Aorta (tissue), 5 donors: ENCODE data around the gene CABCOCO1. TPM values are rescaled to one million over a fixed set of nuclear protein-coding genes. Genes with fewer than 3 reads are reported as not detected.

Experiments used
- ATAC-seq: fragments of 200-7000 bp; cut with Tn5 transposase; one replicate; pipeline ENCODE4 v1.9.1; 2022; ENCODE audit warnings: moderate library complexity; ENCODE audit not compliant: low FRiP score
- DNase-seq, 2 donors: peaks; one replicate each; pipeline ENCODE4 v3.0.0-alpha.2; 2020
- H3K27ac ChIP-seq, 2 donors: one replicate each; pipeline ENCODE4 v1.5.1; 2013; ENCODE audit warnings: low read length in 2 of 2, mild to moderate bottlenecking in 2 of 2, moderate library complexity in 2 of 2, control low read depth in 1 of 2, inconsistent platforms in 1 of 2, low read depth in 1 of 2
- H3K27me3 ChIP-seq, 2 donors: one replicate each; pipeline ENCODE4 v1.6.1; 2013; ENCODE audit warnings: control low read depth in 1 of 2, low read length in 1 of 2, mild to moderate bottlenecking in 1 of 2, moderate library complexity in 1 of 2; ENCODE audit not compliant: insufficient read depth in 2 of 2, control insufficient read depth in 1 of 2
- H3K36me3 ChIP-seq, 2 donors: one replicate each; pipeline ENCODE4 v1.6.1; 2013; ENCODE audit warnings: control low read depth in 1 of 2, low read length in 1 of 2, mild to moderate bottlenecking in 1 of 2; ENCODE audit not compliant: insufficient read depth in 2 of 2, control insufficient read depth in 1 of 2
- H3K4me1 ChIP-seq, 2 donors: one replicate each; pipeline ENCODE4 v1.6.1; 2013; ENCODE audit warnings: low read length in 2 of 2, control low read depth in 1 of 2, mild to moderate bottlenecking in 1 of 2, moderate library complexity in 1 of 2; ENCODE audit not compliant: insufficient read depth in 2 of 2, control insufficient read depth in 1 of 2
- H3K4me3 ChIP-seq, 2 donors: one replicate each; pipeline ENCODE4 v1.5.1; 2013; ENCODE audit warnings: low read length in 2 of 2, control low read depth in 1 of 2, mild to moderate bottlenecking in 1 of 2
- H3K9me3 ChIP-seq: one replicate; pipeline ENCODE4 v1.6.1; 2013; ENCODE audit warnings: mild to moderate bottlenecking, low read length; ENCODE audit not compliant: control insufficient read depth
- WGBS, 2 donors: extraction: QIAGEN DNeasy Blood & Tissue Kit; methylation state at CpG; one replicate each; pipeline ENCODE4 v1.1.7; 2013; 5-methylcytosine and 5-hydroxymethylcytosine counted together
- intact Hi-C, 2 donors: fragments of 100-400 bp; cut with DNase I; formaldehyde crosslinking; loops; one replicate each; pipeline versions ENCODE4 v1.14.2 to v1.15.0; 2022
- polyA plus RNA-seq, 2 donors: library from polyadenylated mRNA; stranded (reverse); fragments of 200-250 nt; gene quantifications; one replicate each; pipeline ENCODE4 v1.2.3, GENCODE V29; 2013
- total RNA-seq, 2 donors: library from RNA; stranded (reverse); fragmentation: NEBNext Ultra II Directional; extraction: Animal tissue kit (Norgen Biotek cat#: 25700); gene quantifications; one replicate each; pipeline ENCODE4 v1.2.1, GENCODE V29; 2021
- donor health status: healthy with polysubstance abuse.
- donor health status: Bipolar disorder and iron deficiency.
- donor health status: DM: no; HTN: no; CAD: no.
- donor health status: DM: no; HTN: no; CAD: no.
- donor health status: DM: yes; HTN: yes; CAD: no.

CABCOCO1 gene
- total and polyA plus RNA-seq, 4 donors, result 0.26 to 11.1 (median 2.4) TPM; not detected in 1

GRCh38 chr10:61760943-61761824 is 98.5 kb downstream of the CABCOCO1 start:
- ATAC-seq, result no peak
- no peak overlapping the region for H3K4me3 ChIP-seq
- no peak for DNase-seq
- 45 to 51% methylated on average over 4 of the region's 4 CpGs for WGBS, 2 donors
- H3K27ac ChIP-seq, result no peak overlapping the region
- peaks cover 0 to 1% of the 10 kb centered on the region in 2 donors for H3K4me1 ChIP-seq
- no peaks in the 10 kb centered on the region for H3K36me3 ChIP-seq
- H3K9me3 ChIP-seq, result no peaks in the 10 kb centered on the region
- intact Hi-C loops, result no loop called here
- no peaks in the 10 kb centered on the region for H3K27me3 ChIP-seq

GRCh38 chr10:61761825-61762217 is 99.1 kb downstream of the CABCOCO1 start:
- H3K4me1 ChIP-seq, result peaks cover 0 to 1% of the 10 kb centered on the region in 2 donors
- no peaks in the 10 kb centered on the region for H3K36me3 ChIP-seq
- H3K27ac ChIP-seq, result no peak overlapping the region
- H3K9me3 ChIP-seq, result no peaks in the 10 kb centered on the region
- WGBS, 2 donors, result 41 to 56% methylated on average over 3 of the region's 3 CpGs
- no peak overlapping the region for H3K4me3 ChIP-seq
- DNase-seq (no peak), ATAC-seq (no peak)
- intact Hi-C loops, result no loop called here
- no peaks in the 10 kb centered on the region for H3K27me3 ChIP-seq

- WGBS, 2 donors, result 32 to 51% methylated on average over 3 of the region's 3 CpGs
- ATAC-seq, result no peak
- Histone ChIP-seq H3K27me3 (no peaks in the 10 kb centered on the region), H3K36me3 (no peaks in the 10 kb centered on the region), H3K4me3 (no peak overlapping the region), H3K4me1 (peaks cover 0 to 1% of the 10 kb centered on the region in 2 donors), H3K9me3 (no peaks in the 10 kb centered on the region), H3K27ac (no peak overlapping the region)
- DNase-seq, result no peak
- intact Hi-C loops, result no loop called here
These were observed 101.0 kb downstream of the CABCOCO1 start for GRCh38 chr10:61763778-61764177.

- Histone ChIP-seq H3K4me1 (peaks cover 0 to 1% of the 10 kb centered on the region in 2 donors), H3K9me3 (no peaks in the 10 kb centered on the region), H3K27ac (no peak overlapping the region), H3K4me3 (no peak overlapping the region), H3K36me3 (no peaks in the 10 kb centered on the region), H3K27me3 (no peaks in the 10 kb centered on the region)
- 86 to 87% methylated on average over 5 of the region's 5 CpGs for WGBS, 2 donors
- ATAC-seq (no peak), DNase-seq (no peak)
- intact Hi-C loops, result no loop called here
These were observed 101.8 kb downstream of the CABCOCO1 start for GRCh38 chr10:61764486-61764885.

GRCh38 chr10:61765176-61766087 is 102.7 kb downstream of the CABCOCO1 start:
- peaks cover 0 to 1% of the 10 kb centered on the region in 2 donors for H3K4me1 ChIP-seq
- no peaks in the 10 kb centered on the region for H3K27me3 ChIP-seq
- 77% methylated on average over 9 of the region's 9 CpGs for WGBS, 2 donors
- no peak overlapping the region for H3K4me3 ChIP-seq
- H3K36me3 ChIP-seq, result no peaks in the 10 kb centered on the region
- intact Hi-C loops, result no loop called here
- ATAC-seq, result no peak
- no peak for DNase-seq
- H3K9me3 ChIP-seq, result no peaks in the 10 kb centered on the region
- H3K27ac ChIP-seq, result no peak overlapping the region

- Histone ChIP-seq H3K27me3 (no peaks in the 10 kb centered on the region), H3K4me3 (no peak overlapping the region), H3K4me1 (peaks cover 0 to 1% of the 10 kb centered on the region in 2 donors), H3K36me3 (no peaks in the 10 kb centered on the region), H3K27ac (no peak overlapping the region), H3K9me3 (no peaks in the 10 kb centered on the region)
- intact Hi-C loops, result no loop called here
- no peak for ATAC-seq
- no peak for DNase-seq
- 0 to 4% methylated on average over 1 of the region's 1 CpG for WGBS, 2 donors
These were observed 104.2 kb downstream of the CABCOCO1 start for GRCh38 chr10:61766927-61767326.

- DNase-seq (no peak), ATAC-seq (no peak)
- H3K36me3 ChIP-seq, result peaks cover 0 to 2% of the 10 kb centered on the region in 2 donors
- peaks cover 2% of the 10 kb centered on the region for H3K9me3 ChIP-seq
- H3K4me3 ChIP-seq, result no peak overlapping the region
- intact Hi-C loops, result no loop called here
- no peak overlapping the region for H3K27ac ChIP-seq
- WGBS, 2 donors, result 95 to 96% methylated on average over 3 of the region's 3 CpGs
- H3K4me1 ChIP-seq, result no peaks in the 10 kb centered on the region
- H3K27me3 ChIP-seq, result no peaks in the 10 kb centered on the region
These were observed 111.3 kb downstream of the CABCOCO1 start for GRCh38 chr10:61774031-61774430.

GRCh38 chr10:61775111-61775510 is 112.4 kb downstream of the CABCOCO1 start:
- Histone ChIP-seq H3K4me3 (no peak overlapping the region), H3K36me3 (peaks cover 0 to 2% of the 10 kb centered on the region in 2 donors), H3K9me3 (peaks cover 2% of the 10 kb centered on the region), H3K27ac (no peak overlapping the region), H3K4me1 (no peaks in the 10 kb centered on the region), H3K27me3 (no peaks in the 10 kb centered on the region)
- DNase-seq (no peak), ATAC-seq (no peak)
- intact Hi-C loops, result no loop called here
- WGBS, 2 donors, result 61 to 94% methylated on average over 2 of the region's 2 CpGs
